K562 (cell line): ENCODE results near the gene LMBR1. TPM values are rescaled to one million over a fixed set of nuclear protein-coding genes. Genes with fewer than 3 reads are reported as not detected.

ENCODE experiments used
- ARHGAP35 ChIP-seq: fragments of 450-650 bp; IDR thresholded peaks from 2 replicates; pipeline ENCODE4 v1.6.1; 2018; ENCODE audit not compliant: partially characterized antibody
- ARID1B ChIP-seq: fragments of 450-650 bp; IDR thresholded peaks from 2 replicates; pipeline ENCODE4 v1.6.1; 2016; ENCODE audit warnings: antibody characterized with exemption, mild to moderate bottlenecking, inconsistent platforms
- ATF4 ChIP-seq: fragments of 450-650 bp; formaldehyde crosslinking; IDR thresholded peaks from 2 replicates; pipeline ENCODE4 v1.4.0; 2022; ENCODE audit warnings: mild to moderate bottlenecking, moderate library complexity
- CHAMP1 ChIP-seq: fragments of 450-650 bp; IDR thresholded peaks from 2 replicates; pipeline ENCODE4 v1.6.1; 2016; ENCODE audit warnings: mild to moderate bottlenecking
- DNMT1 ChIP-seq: fragments of 450-650 bp; IDR thresholded peaks from 2 replicates; pipeline ENCODE4 v1.6.1; 2016; ENCODE audit warnings: antibody characterized with exemption, mild to moderate bottlenecking
- ELF1 ChIP-seq: fragments of 200-800 bp; sonication (Bioruptor generic); IDR thresholded peaks from 2 replicates; pipeline ENCODE4 v1.6.1; 2016; ENCODE audit warnings: missing genetic modification characterization, missing compliant biosample characterization
- ETS1 ChIP-seq: conservative IDR thresholded peaks from 2 replicates; pipeline ENCODE4 v1.6.1; 2011; ENCODE audit warnings: low read depth, mild to moderate bottlenecking, low read length; ENCODE audit not compliant: control insufficient read depth
- EWSR1 ChIP-seq: fragments of 450-650 bp; IDR thresholded peaks from 2 replicates; pipeline ENCODE4 v1.6.1; 2018; ENCODE audit warnings: borderline replicate concordance, mild to moderate bottlenecking, low read depth, moderate library complexity; ENCODE audit not compliant: partially characterized antibody
- HDGF ChIP-seq: fragments of 450-650 bp; IDR thresholded peaks from 2 replicates; pipeline ENCODE4 v1.6.1; 2016
- HINFP ChIP-seq: fragments of 450-650 bp; conservative IDR thresholded peaks from 2 replicates; pipeline ENCODE4 v1.6.1; 2016; ENCODE audit warnings: missing genetic modification characterization, low read depth, mild to moderate bottlenecking, control low read depth, missing compliant biosample characterization
- SMARCA5 ChIP-seq: fragments of 450-650 bp; IDR thresholded peaks from 2 replicates; pipeline ENCODE4 v1.6.1; 2016
- SMARCE1 ChIP-seq: fragments of 450-650 bp; IDR thresholded peaks from 2 replicates; pipeline ENCODE4 v1.7.1; 2016; ENCODE audit warnings: mild to moderate bottlenecking
- ZBTB5 ChIP-seq: fragments of 450-650 bp; IDR thresholded peaks from 2 replicates; pipeline ENCODE4 v1.6.1; 2017; ENCODE audit warnings: antibody characterized with exemption
- ZNF431 ChIP-seq: sonication (generic); formaldehyde crosslinking; IDR thresholded peaks from 2 replicates; pipeline ENCODE4 v1.8.0; 2022; ENCODE audit warnings: mild to moderate bottlenecking, missing genetic modification reagents
- ZNF57 ChIP-seq: fragments of 450-650 bp; formaldehyde crosslinking; IDR thresholded peaks from 2 replicates; pipeline ENCODE4 v1.4.0; 2020; ENCODE audit warnings: mild to moderate bottlenecking, moderate library complexity
- ZNF639 ChIP-seq, 2 experiments: fragments of 200-800 bp in 1 of 2; sonication (Bioruptor generic) in 1 of 2; sonication (generic) in 1 of 2; formaldehyde crosslinking in 1 of 2; IDR thresholded peaks in 1 of 2; conservative IDR thresholded peaks in 1 of 2; 2 replicates each; pipeline versions ENCODE4 v1.5.0 to v1.6.1; 2016 to 2020; ENCODE audit warnings: missing compliant biosample characterization in 1 of 2, missing genetic modification characterization in 1 of 2, missing genetic modification reagents in 1 of 2
- polyA plus RNA-seq, 8 experiments: library from polyadenylated mRNA; depleted of rRNA in 4 of 8; stranded (reverse) in 5 of 8; unstranded in 3 of 8; fragments of >200 nt; fragmentation: Nextera tagmentation in 2 of 8; fragmentation: Illumina TruSeq in 1 of 8; extraction: Ambion mirVana in 2 of 8; extraction: Trizol in 1 of 8; gene quantifications; 2 replicates each; pipeline versions ENCODE4 v1.2.1 to v1.2.3, GENCODE V29; 2011 to 2014; ENCODE audit warnings: inconsistent platforms in 1 of 8, missing spikeins in 1 of 8
- total RNA-seq, 7 experiments: library from RNA; depleted of rRNA in 6 of 7; stranded (reverse); fragments of >200 nt in 6 of 7; fragmentation: Illumina TruSeq in 2 of 7; extraction: Trizol in 2 of 7; gene quantifications; 2 replicates each; pipeline versions ENCODE4 v1.2.1 to v1.2.3, GENCODE V29; 2011 to 2021; ENCODE audit warnings: low replicate concordance in 1 of 7

The LMBR1 gene
- total and polyA plus RNA-seq, 9 of the 15 experiments (the other 6 are each of a cell fraction or from before 2014, with no cell fraction given): 7.7 to 90.0 (median 59.9) TPM

- TF ChIP-seq CHAMP1: no peak
- TF ChIP-seq SMARCA5: peak; percentile 38; the same call in 1 of the 2 replicates
- TF ChIP-seq HINFP (tag): no peak
- TF ChIP-seq ETS1: 0 out of 2 replicates have a peak, but pooled peaks have one; percentile 63
- TF ChIP-seq ELF1 (tag): no peak
- TF ChIP-seq ZNF431: peak; percentile 50; the same call in 1 of the 2 replicates
- TF ChIP-seq ATF4 (CRISPR knock-in tag): no peak
- TF ChIP-seq HDGF: 0 out of 2 replicates have a peak, but pooled peaks have one; percentile 40
- TF ChIP-seq ZBTB5: no peak
- TF ChIP-seq SMARCE1: 0 out of 2 replicates have a peak, but pooled peaks have one; percentile 13
- no peak for TF ChIP-seq ARID1B
- 0 out of 4 replicates have a peak, but pooled peaks of 1 of the 2 experiments have one; percentile 7 for TF ChIP-seq ZNF639 (CRISPR knock-in tag; conservative IDR thresholded peaks at IDR 0.05 in 1 of 2, IDR thresholded peaks at IDR 0.05 in 1 of 2)
- no peak for TF ChIP-seq ARHGAP35
- TF ChIP-seq DNMT1: no peak
- no peak for TF ChIP-seq EWSR1
- TF ChIP-seq ZNF57 (CRISPR knock-in tag): no peak
Observed at GRCh38 chr7:156892081-156892800, 742 bp downstream of the LMBR1 start (continued).
